ENCODE data around the gene PHLDB1.

DNA sequence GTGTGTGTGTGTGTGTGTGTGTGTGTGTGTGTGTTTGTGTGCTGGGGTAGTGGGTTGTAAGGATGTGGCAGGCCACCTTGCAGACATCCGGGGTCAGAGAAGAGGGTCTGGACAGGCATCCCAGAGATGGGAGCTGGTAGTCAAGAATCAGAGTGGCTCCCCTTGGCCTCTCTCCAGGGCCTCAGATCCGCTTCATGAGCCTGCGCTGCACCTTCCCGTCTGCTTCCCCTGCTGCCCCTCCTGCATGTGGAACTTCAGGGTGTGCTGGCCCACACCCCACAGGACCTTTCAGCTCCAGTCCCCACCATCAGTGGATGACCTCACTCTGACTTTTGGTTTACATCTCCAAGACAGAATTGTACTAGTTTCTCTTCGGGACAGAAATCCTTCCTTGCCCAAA lies 40.9 kb downstream of the PHLDB1 start:
- TF ChIP-seq POLR2AphosphoS5 (IDR thresholded peaks at IDR 0.05), result no peak
- TF ChIP-seq, protein P1, sequence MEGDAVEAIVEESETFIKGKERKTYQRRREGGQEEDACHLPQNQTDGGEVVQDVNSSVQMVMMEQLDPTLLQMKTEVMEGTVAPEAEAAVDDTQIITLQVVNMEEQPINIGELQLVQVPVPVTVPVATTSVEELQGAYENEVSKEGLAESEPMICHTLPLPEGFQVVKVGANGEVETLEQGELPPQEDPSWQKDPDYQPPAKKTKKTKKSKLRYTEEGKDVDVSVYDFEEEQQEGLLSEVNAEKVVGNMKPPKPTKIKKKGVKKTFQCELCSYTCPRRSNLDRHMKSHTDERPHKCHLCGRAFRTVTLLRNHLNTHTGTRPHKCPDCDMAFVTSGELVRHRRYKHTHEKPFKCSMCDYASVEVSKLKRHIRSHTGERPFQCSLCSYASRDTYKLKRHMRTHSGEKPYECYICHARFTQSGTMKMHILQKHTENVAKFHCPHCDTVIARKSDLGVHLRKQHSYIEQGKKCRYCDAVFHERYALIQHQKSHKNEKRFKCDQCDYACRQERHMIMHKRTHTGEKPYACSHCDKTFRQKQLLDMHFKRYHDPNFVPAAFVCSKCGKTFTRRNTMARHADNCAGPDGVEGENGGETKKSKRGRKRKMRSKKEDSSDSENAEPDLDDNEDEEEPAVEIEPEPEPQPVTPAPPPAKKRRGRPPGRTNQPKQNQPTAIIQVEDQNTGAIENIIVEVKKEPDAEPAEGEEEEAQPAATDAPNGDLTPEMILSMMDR (IDR thresholded peaks at IDR 0.05), result no peak

Data from breast epithelium (tissue), 3 donors.